H9 (cell line): ENCODE data around the gene SCRN2. TPM values are rescaled to one million over a fixed set of nuclear protein-coding genes. Genes with fewer than 3 reads are reported as not detected.
A peak's percentile ranks its signal among the peaks of the same experiment; 100 is the strongest.

Source experiments
- DNase-seq: peaks from one replicate; pipeline ENCODE4 v3.0.0-alpha.2; 2017
- H2AFZ ChIP-seq: one replicate; pipeline ENCODE4 v1.6.1; 2013; ENCODE audit warnings: mild to moderate bottlenecking, low read length, control low read depth, moderate library complexity
- H2AK5ac ChIP-seq: 2 replicates; pipeline ENCODE4 v1.6.1; 2013; ENCODE audit warnings: low read length, control low read depth, mixed read lengths; ENCODE audit not compliant: insufficient read length
- H2BK120ac ChIP-seq: one replicate; pipeline ENCODE4 v1.6.1; 2013; ENCODE audit warnings: low read depth, mild to moderate bottlenecking, low read length, control low read depth, inconsistent platforms; ENCODE audit not compliant: poor library complexity, severe bottlenecking
- H2BK12ac ChIP-seq: 2 replicates; pipeline ENCODE4 v1.6.1; 2013; ENCODE audit warnings: low read length, control low read depth, mixed read lengths, low read depth; ENCODE audit not compliant: insufficient read length
- H2BK15ac ChIP-seq: 2 replicates; pipeline ENCODE4 v1.6.1; 2013; ENCODE audit warnings: low read depth, low read length, control low read depth
- H2BK20ac ChIP-seq: one replicate; pipeline ENCODE4 v1.6.1; 2013; ENCODE audit warnings: low read depth, mild to moderate bottlenecking, low read length, control low read depth, inconsistent platforms; ENCODE audit not compliant: poor library complexity, severe bottlenecking
- H2BK5ac ChIP-seq: 2 replicates; pipeline ENCODE4 v1.6.1; 2013; ENCODE audit warnings: low read length, control low read depth, mixed read lengths; ENCODE audit not compliant: insufficient read length
- H3K14ac ChIP-seq: 2 replicates; pipeline ENCODE4 v1.6.1; 2013; ENCODE audit warnings: low read length, control low read depth; ENCODE audit not compliant: insufficient read depth
- H3K18ac ChIP-seq: 2 replicates; pipeline ENCODE4 v1.6.1; 2013; ENCODE audit warnings: low read depth, mild to moderate bottlenecking, mixed read lengths, low read length, control low read depth; ENCODE audit not compliant: insufficient read length
- H3K23ac ChIP-seq: 2 replicates; pipeline ENCODE4 v1.6.1; 2013; ENCODE audit warnings: low read length, control low read depth, mixed read lengths, low read depth; ENCODE audit not compliant: insufficient read length
- H3K23me2 ChIP-seq: 2 replicates; pipeline ENCODE4 v1.6.1; 2013; ENCODE audit warnings: low read depth, mild to moderate bottlenecking, mixed read lengths, low read length, control low read depth; ENCODE audit not compliant: insufficient read length, poor library complexity, severe bottlenecking
- H3K27ac ChIP-seq: 2 replicates; pipeline ENCODE4 v1.5.1; 2013; ENCODE audit warnings: low read length, control low read depth, mixed read lengths, low read depth; ENCODE audit not compliant: insufficient read length
- H3K27me3 ChIP-seq: 2 replicates; pipeline ENCODE4 v1.6.1; 2013; ENCODE audit warnings: low read length, control low read depth, inconsistent platforms; ENCODE audit not compliant: insufficient read depth
- H3K4ac ChIP-seq: 2 replicates; pipeline ENCODE4 v1.6.1; 2013; ENCODE audit warnings: low read depth, mild to moderate bottlenecking, control low read depth, inconsistent platforms, low read length, moderate library complexity
- H3K4me1 ChIP-seq: 2 replicates; pipeline ENCODE4 v1.6.1; 2013; ENCODE audit warnings: low read length, control low read depth, inconsistent platforms; ENCODE audit not compliant: insufficient read depth
- H3K4me2 ChIP-seq: 2 replicates; pipeline ENCODE4 v1.6.1; 2013; ENCODE audit warnings: low read length, control low read depth, mixed read lengths; ENCODE audit not compliant: insufficient read length, insufficient read depth
- H3K56ac ChIP-seq: 2 replicates; pipeline ENCODE4 v1.6.1; 2013; ENCODE audit warnings: low read depth, mild to moderate bottlenecking, mixed read lengths, low read length, control low read depth; ENCODE audit not compliant: insufficient read length
- H3K79me1 ChIP-seq: 2 replicates; pipeline ENCODE4 v1.6.1; 2013; ENCODE audit warnings: low read depth, mild to moderate bottlenecking, moderate library complexity, low read length, control low read depth, inconsistent platforms; ENCODE audit not compliant: insufficient read depth, poor library complexity, severe bottlenecking
- H3K79me2 ChIP-seq: 2 replicates; pipeline ENCODE4 v1.6.1; 2013; ENCODE audit warnings: low read length, control low read depth, inconsistent platforms; ENCODE audit not compliant: insufficient read depth
- H3K9ac ChIP-seq: 2 replicates; pipeline ENCODE4 v1.6.1; 2013; ENCODE audit warnings: low read length, control low read depth, mixed read lengths; ENCODE audit not compliant: insufficient read length; ENCODE audit errors: extremely low read depth
- H3K9me3 ChIP-seq: one replicate; pipeline ENCODE4 v1.6.1; 2013; ENCODE audit warnings: low read depth, low read length, inconsistent platforms; ENCODE audit not compliant: control insufficient read depth
- H3T11ph ChIP-seq: one replicate; pipeline ENCODE4 v1.6.1; 2013; ENCODE audit warnings: mild to moderate bottlenecking, low read length, control low read depth, inconsistent platforms
- H4K20me1 ChIP-seq: one replicate; pipeline ENCODE4 v1.6.1; 2013; ENCODE audit not compliant: control insufficient read depth, insufficient read length, insufficient read depth
- H4K5ac ChIP-seq: 2 replicates; pipeline ENCODE4 v1.6.1; 2013; ENCODE audit warnings: low read depth, mild to moderate bottlenecking, mixed read lengths, low read length, control low read depth; ENCODE audit not compliant: insufficient read length
- H4K8ac ChIP-seq: replicated peaks from 2 replicates; pipeline ENCODE4 v1.6.1; 2013; ENCODE audit warnings: low read length, control low read depth, mixed read lengths, low read depth; ENCODE audit not compliant: insufficient read length
- H4K91ac ChIP-seq: 2 replicates; pipeline ENCODE4 v1.6.1; 2013; ENCODE audit warnings: low read depth, mild to moderate bottlenecking, moderate library complexity, mixed read lengths, low read length, control low read depth; ENCODE audit not compliant: insufficient read length
- H3K27ac Mint-ChIP-seq, 3 experiments: 2 replicates in 2 of 3; 3 replicates in 1 of 3; pipeline ENCODE4 v1.8.0; 2020 to 2021; ENCODE audit warnings: mixed read lengths in 3 of 3, mild to moderate bottlenecking in 1 of 3, moderate library complexity in 1 of 3
- H3K27me3 Mint-ChIP-seq: 2 replicates; pipeline ENCODE4 v1.8.0; 2021; ENCODE audit warnings: low read depth, mild to moderate bottlenecking, moderate library complexity, mixed read lengths
- H3K36me3 Mint-ChIP-seq, 3 experiments: 2 replicates in 2 of 3; 3 replicates in 1 of 3; pipeline ENCODE4 v1.8.0; 2020 to 2021; ENCODE audit warnings: low read depth in 3 of 3, mixed read lengths in 3 of 3; ENCODE audit not compliant: insufficient read depth in 1 of 3
- H3K4me1 Mint-ChIP-seq, 2 experiments: 2 replicates each; pipeline ENCODE4 v1.8.0; 2020; ENCODE audit warnings: mixed read lengths in 2 of 2
- H3K4me3 Mint-ChIP-seq, 2 experiments: 2 replicates in 1 of 2; 3 replicates in 1 of 2; pipeline ENCODE4 v1.8.0; 2020 to 2021; ENCODE audit warnings: mild to moderate bottlenecking in 2 of 2, mixed read lengths in 2 of 2, moderate library complexity in 1 of 2
- H3K9me3 Mint-ChIP-seq, 2 experiments: 2 replicates in 1 of 2; 3 replicates in 1 of 2; pipeline ENCODE4 v1.8.0; 2020; ENCODE audit warnings: mild to moderate bottlenecking in 2 of 2, mixed read lengths in 2 of 2, moderate library complexity in 1 of 2
- CTCF ChIP-seq: fragments of 200-600 bp; sonication (generic); conservative IDR thresholded peaks from 3 replicates; pipeline ENCODE4 v1.8.0; 2021; ENCODE audit warnings: antibody characterized with exemption, mild to moderate bottlenecking
- WGBS: extraction: QIAGEN DNeasy Blood & Tissue Kit; methylation state at CpG from one replicate; pipeline ENCODE4 v1.1.7; 2013; ENCODE audit warnings: missing lambda C conversion rate, low lambda C conversion rate, mixed read lengths; ENCODE audit not compliant: insufficient read length; ENCODE audit errors: extremely low coverage; 5-methylcytosine and 5-hydroxymethylcytosine counted together
- total RNA-seq: library from RNA; stranded (reverse); gene quantifications from 2 replicates; pipeline ENCODE4 v1.2.1, GENCODE V29; 2021

SCRN2 gene
- total RNA-seq, 1 experiment from 2014 or later, result 34.0 TPM

DNA sequence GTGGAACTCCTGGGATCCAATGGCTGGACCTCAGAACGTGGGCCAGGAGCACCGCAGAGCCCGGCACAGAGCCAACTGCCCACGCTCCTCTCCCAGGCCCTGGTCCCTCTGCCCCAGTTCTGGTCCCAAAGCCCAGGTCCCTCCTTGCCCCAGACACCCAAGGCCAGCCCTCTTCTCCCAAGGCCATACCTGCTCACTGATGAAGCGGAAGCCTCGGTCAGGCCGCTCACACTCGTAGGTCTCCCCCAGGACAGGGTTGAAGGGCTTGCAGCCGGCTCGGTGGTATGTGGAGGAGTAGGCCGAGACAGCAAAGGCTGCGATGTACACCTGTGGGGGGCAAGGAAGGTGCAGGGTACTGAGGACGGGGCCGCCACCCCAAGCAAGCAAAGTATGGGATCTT lies 28.0 kb downstream of the SCRN2 start:
- WGBS, result no CpG with 5 or more reads among the region's 14 CpGs
- H3K4me1 ChIP-seq, result no peaks in the 10 kb centered on the region

More for the DNA sequence above, 28.0 kb downstream of the SCRN2 start:
- no peak overlapping the region for H3K9ac ChIP-seq
- no peak overlapping the region for H2BK15ac ChIP-seq
- H2BK20ac ChIP-seq, result no peak overlapping the region
- no peak overlapping the region for H3K4ac ChIP-seq
- no peaks in the 10 kb centered on the region for H3K79me2 ChIP-seq
- Mint-ChIP-seq H3K4me3 (no peak overlapping the region), H3K27me3 (no peaks in the 10 kb centered on the region), H3K4me1 (peaks cover 6 to 7% of the 10 kb centered on the region in 2 experiments; a peak in 3 of 4 replicates), H3K9me3 (no peaks in the 10 kb centered on the region; a peak in 1 of 5 replicates), H3K27ac (peak overlapping the region in 1 of 3 experiments; percentile 28; a peak in 2 of 7 replicates), H3K36me3 (peaks cover 0 to 21% (median 4%) of the 10 kb centered on the region in 3 experiments; a peak in 5 of 7 replicates)
- H3K27me3 ChIP-seq, result no peaks in the 10 kb centered on the region
- H3T11ph ChIP-seq, result no peak overlapping the region
- H4K8ac ChIP-seq, result no peak overlapping the region
- no peak overlapping the region for H2BK120ac ChIP-seq
- no peak overlapping the region for H4K5ac ChIP-seq
- H3K23ac ChIP-seq, result no peak overlapping the region
- H3K23me2 ChIP-seq, result no peaks in the 10 kb centered on the region
- no peak overlapping the region for H2AFZ ChIP-seq
- DNase-seq, result no peak
- H3K27ac ChIP-seq, result no peak overlapping the region
- H3K14ac ChIP-seq, result no peak overlapping the region
- H3K4me2 ChIP-seq, result no peak overlapping the region
- no peak overlapping the region for H2BK5ac ChIP-seq
- no peak overlapping the region for H3K56ac ChIP-seq
- H2BK12ac ChIP-seq, result no peak overlapping the region
- H2AK5ac ChIP-seq, result no peak overlapping the region
- no peaks in the 10 kb centered on the region for H3K9me3 ChIP-seq
- no peak for TF ChIP-seq CTCF
- H4K20me1 ChIP-seq, result no peaks in the 10 kb centered on the region
- no peaks in the 10 kb centered on the region for H3K79me1 ChIP-seq
- H3K18ac ChIP-seq, result no peak overlapping the region
- no peak overlapping the region for H4K91ac ChIP-seq
